HCT116 (cell line): ENCODE results near the gene KLHL3. TPM values are rescaled to one million over a fixed set of nuclear protein-coding genes. Genes with fewer than 3 reads are reported as not detected.
"Not testable (repeated sequence)": the region's sequence is repeated elsewhere in the genome, so short reads cannot be mapped to it uniquely, and the experiment has no call there.

Source experiments
- ATAC-seq: fragments of 200-7000 bp; cut with Tn5 transposase; 2 replicates; pipeline ENCODE4 v1.9.1; 2020; ENCODE audit warnings: mild to moderate bottlenecking, moderate library complexity
- BruUV-seq: library from RNA; stranded (reverse); fragments of 400-500 nt; replicated peaks from 2 replicates; lab custom pipeline; 2021; lab: Mats Ljungman, UMichigan
- CTCF ChIA-PET: fragments of 300-600 bp; sonication (Branson Sonifier 250); formaldehyde crosslinking; loops from one replicate; lab custom pipeline; 2021; ENCODE audit warnings: antibody characterized with exemption; lab: Charles Lee
- POLR2A ChIA-PET: fragments of 300-600, 350-600 bp; sonication (Branson Sonifier 250); formaldehyde crosslinking; loops from one replicate; lab custom pipeline; 2021; ENCODE audit warnings: antibody characterized with exemption; lab: Charles Lee
- RAD21 ChIA-PET, 2 experiments: fragments of 300-600 bp; sonication (Branson Sonifier 250); formaldehyde crosslinking; loops; one replicate each; lab custom pipeline; 2023; ENCODE audit warnings: low total read pairs in 2 of 2; ENCODE audit not compliant: uncharacterized antibody in 2 of 2, unreplicated experiment in 2 of 2, low non-redundant PET in 1 of 2; lab: Charles Lee
- DNase-seq: peaks from one replicate; pipeline ENCODE4 v3.0.0-alpha.2; 2010; ENCODE audit warnings: low read depth, low spot score
- H2AFZ ChIP-seq: fragments of 200-600 bp; shearing (Covaris generic), sonication (generic); 2 replicates; pipeline ENCODE4 v1.6.1; 2017; ENCODE audit warnings: low read depth, mixed run types, mixed read lengths, antibody characterized with exemption, low read length; ENCODE audit not compliant: poor library complexity, severe bottlenecking
- H3K27ac ChIP-seq: 2 replicates; pipeline ENCODE4 v1.5.1; 2012; ENCODE audit warnings: low read depth, low read length
- H3K27me3 ChIP-seq: fragments of 200-600 bp; sonication (generic); 2 replicates; pipeline ENCODE4 v1.6.1; 2016; ENCODE audit warnings: mixed run types, low read length, mixed read lengths; ENCODE audit not compliant: insufficient read depth
- H3K36me3 ChIP-seq, 2 experiments: fragments of 200-500 bp in 1 of 2; fragments of 200-600 bp in 1 of 2; sonication (Bioruptor generic) in 1 of 2; sonication (generic) in 1 of 2; 2 replicates each; pipeline versions ENCODE4 v1.5.1 to v1.6.1; 2014 to 2016; ENCODE audit warnings: low read length in 2 of 2, inconsistent platforms in 1 of 2, mixed read lengths in 1 of 2, mixed run types in 1 of 2; ENCODE audit not compliant: insufficient read depth in 2 of 2, control insufficient read depth in 1 of 2
- H3K4me1 ChIP-seq, 2 experiments: fragments of 200-600 bp in 1 of 2; sonication (generic) in 1 of 2; 2 replicates each; pipeline versions ENCODE4 v1.5.1 to v1.6.1; 2012 to 2017; ENCODE audit warnings: low read length in 2 of 2, inconsistent platforms in 1 of 2, mild to moderate bottlenecking in 1 of 2, mixed read lengths in 1 of 2, mixed run types in 1 of 2, moderate library complexity in 1 of 2; ENCODE audit not compliant: insufficient read depth in 2 of 2, control insufficient read depth in 1 of 2
- H3K4me2 ChIP-seq: fragments of 200-600 bp; sonication (generic); 2 replicates; pipeline ENCODE4 v1.6.1; 2017; ENCODE audit warnings: mixed run types, low read length, mixed read lengths
- H3K4me3 ChIP-seq, 2 experiments: fragments of 200-600 bp in 1 of 2; sonication (generic) in 1 of 2; replicated peaks in 1 of 2; 2 replicates each; pipeline ENCODE4 v1.5.1; 2011 to 2016; ENCODE audit warnings: low read length in 2 of 2, control low read depth in 1 of 2, low read depth in 1 of 2, mild to moderate bottlenecking in 1 of 2, mixed read lengths in 1 of 2, mixed run types in 1 of 2
- H3K79me2 ChIP-seq: fragments of 200-600 bp; sonication (generic); 2 replicates; pipeline ENCODE4 v1.6.1; 2017; ENCODE audit warnings: mild to moderate bottlenecking, mixed run types, low read length, moderate library complexity, mixed read lengths; ENCODE audit not compliant: insufficient read depth
- H3K9ac ChIP-seq: fragments of 200-600 bp; sonication (generic); 2 replicates; pipeline ENCODE4 v1.6.1; 2016; ENCODE audit warnings: low read length, mixed read lengths
- H3K9me2 ChIP-seq: fragments of 200-600 bp; sonication (generic), shearing (Covaris generic); 2 replicates; pipeline ENCODE4 v1.6.1; 2017; ENCODE audit warnings: mixed run types, mild to moderate bottlenecking, moderate library complexity; ENCODE audit not compliant: insufficient read depth
- H3K9me3 ChIP-seq, 2 experiments: fragments of 200-500 bp in 1 of 2; fragments of 200-600 bp in 1 of 2; sonication (Bioruptor generic) in 1 of 2; sonication (generic) in 1 of 2; 2 replicates each; pipeline ENCODE4 v1.6.1; 2014 to 2017; ENCODE audit warnings: low read length in 2 of 2, mixed read lengths in 2 of 2, inconsistent platforms in 1 of 2, low read depth in 1 of 2, mild to moderate bottlenecking in 1 of 2, mixed run types in 1 of 2, moderate library complexity in 1 of 2; ENCODE audit not compliant: control insufficient read depth in 1 of 2, insufficient read depth in 1 of 2
- H4K20me1 ChIP-seq: fragments of 200-600 bp; sonication (generic), shearing (Covaris generic); 2 replicates; pipeline ENCODE4 v1.6.1; 2017; ENCODE audit warnings: mixed run types, mild to moderate bottlenecking, moderate library complexity; ENCODE audit not compliant: insufficient read depth
- ELF1 ChIP-seq: IDR thresholded peaks from 2 replicates; pipeline ENCODE4 v1.6.1; 2012; ENCODE audit warnings: low read depth, borderline replicate concordance
- EZH2 ChIP-seq: fragments of 200-600 bp; sonication (generic); IDR thresholded peaks from 2 replicates; pipeline ENCODE4 v1.6.1; 2017; ENCODE audit warnings: antibody characterized with exemption, mixed run types
- SP1 ChIP-seq: IDR thresholded peaks from 2 replicates; pipeline ENCODE4 v1.6.1; 2012; ENCODE audit warnings: low read depth
- intact Hi-C: fragments of 100-400 bp; cut with micrococcal nuclease; formaldehyde crosslinking; loops from 2 replicates; pipeline ENCODE4 v1.10.0; 2022
- total RNA-seq: library from RNA; stranded (reverse); gene quantifications from one replicate; pipeline ENCODE4 v1.2.1, GENCODE V29; 2021; ENCODE audit not compliant: unreplicated experiment

Gene KLHL3
- total RNA-seq, 1 experiment from 2014 or later = not detected

DNA sequence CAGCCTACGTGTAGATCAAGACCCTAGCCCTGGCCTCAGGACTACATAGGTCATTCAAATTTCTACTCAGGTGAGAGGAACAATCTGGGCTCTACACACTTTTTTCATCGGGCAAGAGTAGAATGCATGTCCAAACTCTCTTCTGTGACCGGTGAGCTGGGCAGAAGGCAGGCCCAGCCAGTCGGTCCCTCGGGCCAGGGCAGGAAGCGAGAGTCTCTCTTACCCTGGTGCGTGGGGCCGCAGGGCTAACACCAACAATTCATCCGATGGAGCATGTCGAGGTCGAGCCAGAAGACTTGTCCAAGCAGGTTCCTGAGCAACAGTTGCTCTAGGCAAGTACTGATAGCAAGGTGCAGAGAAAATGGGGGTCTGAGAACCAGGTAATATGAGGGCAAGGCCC lies 88.5 kb downstream of the KLHL3 start:
- H3K9me3 ChIP-seq = no peaks in the 10 kb centered on the region
- ChIA-PET POLR2A (no interaction called here), CTCF (interaction anchor here (1.8 kb wide), 1 partner anchor 13 kb away, joined by 5 read pairs; no protein-coding TSS in a partner anchor), RAD21 (no interaction called here)
- no peak overlapping the region for H3K27ac ChIP-seq
- TF ChIP-seq SP1 = no peak
- no peak for TF ChIP-seq ELF1
- DNase-seq = no peak
- no peaks in the 10 kb centered on the region for H4K20me1 ChIP-seq
- no peaks in the 10 kb centered on the region for H3K27me3 ChIP-seq
- no TSS peak for BruUV-seq
- H3K79me2 ChIP-seq = no peaks in the 10 kb centered on the region
- H2AFZ ChIP-seq = no peak overlapping the region
- H3K4me3 ChIP-seq = no peak overlapping the region
- no peak overlapping the region for H3K9ac ChIP-seq
- no peaks in the 10 kb centered on the region for H3K9me2 ChIP-seq
- no peaks in the 10 kb centered on the region for H3K36me3 ChIP-seq
- intact Hi-C loops = no loop called here
- H3K4me2 ChIP-seq = no peak overlapping the region
- ATAC-seq = no peak
- H3K4me1 ChIP-seq = no peaks in the 10 kb centered on the region

DNA sequence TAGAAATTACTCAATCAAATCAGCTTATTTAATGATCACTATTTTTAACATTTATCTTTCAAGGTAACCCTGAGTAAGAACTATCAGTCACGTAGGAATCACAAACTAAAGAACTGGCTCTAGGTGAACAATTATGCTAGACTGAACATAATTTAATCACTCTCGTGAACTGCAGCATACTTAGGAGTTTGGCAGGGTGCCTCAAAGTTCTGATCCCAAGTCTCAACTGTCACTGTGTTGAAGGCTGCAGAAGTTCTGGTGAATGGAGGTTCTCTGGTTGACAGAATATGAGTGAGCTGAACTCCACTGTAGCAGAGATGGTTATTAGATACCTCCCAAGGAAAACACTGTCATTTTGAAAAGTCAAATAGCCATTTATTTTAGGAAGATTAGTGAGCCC lies 89.1 kb downstream of the KLHL3 start:
- no peak for DNase-seq
- intact Hi-C loops = no loop called here
- Histone ChIP-seq H3K36me3 (no peaks in the 10 kb centered on the region), H3K9ac (no peak overlapping the region), H3K4me3 (no peak overlapping the region), H3K27me3 (0 out of 2 replicates have a peak, but pooled peaks cover 6% of the 10 kb centered on the region), H3K27ac (no peak overlapping the region), H3K4me1 (no peaks in the 10 kb centered on the region), H4K20me1 (no peaks in the 10 kb centered on the region), H2AFZ (no peak overlapping the region), H3K79me2 (no peaks in the 10 kb centered on the region), H3K9me3 (no peaks in the 10 kb centered on the region), H3K4me2 (no peak overlapping the region), H3K9me2 (no peaks in the 10 kb centered on the region)
- POLR2A ChIA-PET = no interaction called here
- CTCF ChIA-PET = interaction anchor here (1.0 to 1.8 kb wide), 2 partner anchors 14 kb away, joined by 3 to 5 read pairs; no protein-coding TSS in a partner anchor
- RAD21 ChIA-PET = no interaction called here
- no peak for ATAC-seq
- TF ChIP-seq EZH2 = no peak
- BruUV-seq = no TSS peak

DNA sequence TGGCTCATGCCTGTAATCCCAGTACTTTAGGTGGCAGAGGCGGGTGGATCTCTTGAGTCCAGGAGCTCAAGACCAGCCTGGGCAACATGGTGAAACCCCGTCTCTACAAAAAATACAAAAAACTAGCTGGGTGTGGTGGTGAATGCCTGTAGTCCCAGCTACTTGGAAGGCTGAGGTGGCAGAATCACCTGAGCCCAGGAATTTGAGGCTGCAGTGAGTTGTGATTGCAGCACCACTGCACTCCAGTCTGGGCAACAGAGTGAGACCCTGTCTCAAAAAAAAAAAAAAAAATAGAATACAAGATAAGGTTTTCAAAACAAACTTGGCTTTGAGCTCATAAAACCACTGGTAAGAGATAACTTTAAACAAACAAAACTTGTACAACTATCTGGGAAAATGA lies 92.8 kb downstream of the KLHL3 start:
- intact Hi-C loops, H3K9me3 ChIP-seq, H4K20me1 ChIP-seq, H3K9ac ChIP-seq, POLR2A ChIA-PET, DNase-seq, H3K36me3 ChIP-seq, ATAC-seq, H3K9me2 ChIP-seq, RAD21 ChIA-PET, H3K4me2 ChIP-seq, BruUV-seq, H3K4me1 ChIP-seq, H2AFZ ChIP-seq, H3K27ac ChIP-seq, H3K79me2 ChIP-seq, H3K4me3 ChIP-seq: not testable (repeated sequence)
- H3K27me3 ChIP-seq = peaks cover 12% of the 10 kb centered on the region; the same call in 1 of the 2 replicates
- CTCF ChIA-PET = interaction anchor here (1.1 to 1.3 kb wide), 2 partner anchors 14 to 136 kb away, joined by 5 read pairs; no protein-coding TSS in a partner anchor
